Endothelial cell (in vitro differentiated cells): Measurements from ENCODE around the gene PLD5. TPM values are rescaled to one million over a fixed set of nuclear protein-coding genes. Genes with fewer than 3 reads are reported as not detected.
"Not testable (repeated sequence)": the region's sequence is repeated elsewhere in the genome, so short reads cannot be mapped to it uniquely, and the experiment has no call there.

ENCODE experiments used
- DNase-seq: peaks from one replicate; pipeline ENCODE4 v3.0.0; 2021; ENCODE audit warnings: low spot score
- H3K27ac Mint-ChIP-seq: one replicate; pipeline ENCODE4 v1.8.0; 2021; ENCODE audit warnings: mixed read lengths, inconsistent platforms; ENCODE audit not compliant: unreplicated experiment
- H3K27me3 Mint-ChIP-seq: one replicate; pipeline ENCODE4 v1.8.0; 2021; ENCODE audit warnings: mild to moderate bottlenecking, moderate library complexity, mixed read lengths, inconsistent platforms; ENCODE audit not compliant: unreplicated experiment
- H3K36me3 Mint-ChIP-seq: one replicate; pipeline ENCODE4 v1.8.0; 2021; ENCODE audit warnings: mild to moderate bottlenecking, low read depth, mixed read lengths, inconsistent platforms; ENCODE audit not compliant: unreplicated experiment
- H3K4me1 Mint-ChIP-seq: one replicate; pipeline ENCODE4 v1.8.0; 2021; ENCODE audit warnings: mild to moderate bottlenecking, mixed read lengths, inconsistent platforms; ENCODE audit not compliant: unreplicated experiment
- H3K4me3 Mint-ChIP-seq: one replicate; pipeline ENCODE4 v1.8.0; 2021; ENCODE audit warnings: mild to moderate bottlenecking, mixed read lengths, inconsistent platforms; ENCODE audit not compliant: unreplicated experiment
- H3K9me3 Mint-ChIP-seq: one replicate; pipeline ENCODE4 v1.8.0; 2021; ENCODE audit warnings: mixed read lengths, inconsistent platforms; ENCODE audit not compliant: unreplicated experiment
- total RNA-seq: library from RNA; stranded (reverse); fragmentation: NEBNext Ultra II Directional; extraction: Animal tissue kit (Norgen Biotek cat#: 25700); gene quantifications from one replicate; pipeline ENCODE4 v1.2.1, GENCODE V29; 2021; ENCODE audit not compliant: unreplicated experiment
- TF ChIP-seq, protein P1 (sequence below): fragments of 200-600 bp; sonication (generic); IDR thresholded peaks from one replicate; pipeline ENCODE4 v1.5.0; 2021; ENCODE audit warnings: antibody characterized with exemption; ENCODE audit not compliant: unreplicated experiment

PLD5 gene
- total RNA-seq, 1 donor from 2014 or later = not detected

DNA sequence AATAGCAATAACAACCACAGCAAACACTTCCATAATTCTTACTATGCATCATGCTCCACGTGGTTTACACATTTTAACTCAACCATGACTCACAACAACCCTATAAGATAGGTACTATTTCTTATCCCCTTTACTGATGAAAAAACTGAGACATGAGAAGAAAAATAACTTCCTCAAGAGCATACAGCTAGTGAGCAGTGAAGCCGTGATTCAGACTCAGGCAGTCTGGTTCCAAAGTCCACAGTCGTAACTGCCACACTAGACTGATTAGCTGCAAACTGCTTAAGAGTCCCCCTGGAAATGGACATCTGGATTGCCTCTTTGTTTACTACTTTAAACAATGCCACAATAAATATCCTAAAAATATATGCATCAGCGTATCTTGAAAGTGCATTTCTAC lies 55.7 kb downstream of the PLD5 start:
- H3K9me3 Mint-ChIP-seq = no peaks in the 10 kb centered on the region
- H3K27ac Mint-ChIP-seq = no peak overlapping the region

DNA sequence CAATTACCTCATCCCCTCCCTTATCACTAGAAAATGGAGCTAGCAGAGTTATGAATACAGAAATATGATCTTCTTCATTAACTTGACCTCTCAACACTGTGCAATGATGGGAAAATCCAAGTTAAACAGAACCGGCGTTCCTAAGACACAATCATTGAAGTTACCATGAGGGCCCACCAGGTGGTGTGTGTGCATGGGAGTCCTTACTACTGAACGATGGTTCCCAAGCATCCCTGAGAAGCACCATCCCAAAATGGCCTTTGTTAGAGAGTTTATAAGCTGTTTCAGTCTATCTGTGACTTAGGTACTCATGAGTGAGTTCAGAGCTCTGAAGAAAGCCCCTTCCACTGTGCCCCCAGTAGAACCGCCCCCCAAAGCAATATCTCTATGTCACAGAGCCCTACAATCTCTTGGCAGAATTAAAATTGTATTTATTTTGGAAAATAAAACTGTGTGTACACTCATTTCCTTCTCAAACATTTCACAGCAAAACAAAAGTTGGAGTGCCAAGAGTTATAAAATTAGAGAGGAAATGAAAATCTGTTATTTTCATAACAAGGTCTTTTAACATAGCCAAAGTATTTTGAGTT lies 56.8 kb downstream of the PLD5 start:
- Mint-ChIP-seq H3K27ac (no peak overlapping the region), H3K4me1 (no peaks in the 10 kb centered on the region), H3K4me3 (no peak overlapping the region)

More for the DNA sequence above, 55.7 kb downstream of the PLD5 start:
- no peak for DNase-seq
- no peaks in the 10 kb centered on the region for H3K4me1 Mint-ChIP-seq
- H3K36me3 Mint-ChIP-seq = no peaks in the 10 kb centered on the region
- no peak overlapping the region for H3K4me3 Mint-ChIP-seq
- TF ChIP-seq, protein P1, sequence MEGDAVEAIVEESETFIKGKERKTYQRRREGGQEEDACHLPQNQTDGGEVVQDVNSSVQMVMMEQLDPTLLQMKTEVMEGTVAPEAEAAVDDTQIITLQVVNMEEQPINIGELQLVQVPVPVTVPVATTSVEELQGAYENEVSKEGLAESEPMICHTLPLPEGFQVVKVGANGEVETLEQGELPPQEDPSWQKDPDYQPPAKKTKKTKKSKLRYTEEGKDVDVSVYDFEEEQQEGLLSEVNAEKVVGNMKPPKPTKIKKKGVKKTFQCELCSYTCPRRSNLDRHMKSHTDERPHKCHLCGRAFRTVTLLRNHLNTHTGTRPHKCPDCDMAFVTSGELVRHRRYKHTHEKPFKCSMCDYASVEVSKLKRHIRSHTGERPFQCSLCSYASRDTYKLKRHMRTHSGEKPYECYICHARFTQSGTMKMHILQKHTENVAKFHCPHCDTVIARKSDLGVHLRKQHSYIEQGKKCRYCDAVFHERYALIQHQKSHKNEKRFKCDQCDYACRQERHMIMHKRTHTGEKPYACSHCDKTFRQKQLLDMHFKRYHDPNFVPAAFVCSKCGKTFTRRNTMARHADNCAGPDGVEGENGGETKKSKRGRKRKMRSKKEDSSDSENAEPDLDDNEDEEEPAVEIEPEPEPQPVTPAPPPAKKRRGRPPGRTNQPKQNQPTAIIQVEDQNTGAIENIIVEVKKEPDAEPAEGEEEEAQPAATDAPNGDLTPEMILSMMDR = no peak
- no peaks in the 10 kb centered on the region for H3K27me3 Mint-ChIP-seq

DNA sequence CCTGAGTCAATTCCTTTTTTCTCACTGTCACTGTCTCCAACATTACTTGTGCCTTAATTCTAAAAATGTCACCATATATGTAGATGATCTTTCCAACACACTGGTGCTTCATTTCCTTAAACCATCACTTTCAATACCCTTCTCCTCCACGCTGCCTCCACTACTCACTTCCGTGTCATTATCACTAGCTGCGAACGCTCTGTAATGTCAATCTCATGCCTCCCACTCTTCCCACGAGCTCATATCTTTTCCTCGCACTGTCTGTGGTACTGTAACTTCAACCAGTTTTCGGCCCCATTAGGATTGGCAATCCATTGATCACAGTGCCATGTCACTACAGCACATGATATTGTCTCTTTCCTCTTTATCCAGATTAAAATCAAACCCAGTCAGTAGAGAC lies 61.6 kb downstream of the PLD5 start:
- TF ChIP-seq, protein P1 = no peak
- Mint-ChIP-seq H3K27ac (no peak overlapping the region), H3K4me1 (peaks cover 5% of the 10 kb centered on the region), H3K36me3 (no peaks in the 10 kb centered on the region), H3K27me3 (no peaks in the 10 kb centered on the region), H3K4me3 (no peak overlapping the region), H3K9me3 (no peaks in the 10 kb centered on the region)
- DNase-seq = no peak

More for the DNA sequence above, 56.8 kb downstream of the PLD5 start:
- Mint-ChIP-seq H3K9me3 (no peaks in the 10 kb centered on the region), H3K27me3 (no peaks in the 10 kb centered on the region), H3K36me3 (no peaks in the 10 kb centered on the region)
- TF ChIP-seq, protein P1 = peak; percentile 72
- peak; percentile 63 for DNase-seq

DNA sequence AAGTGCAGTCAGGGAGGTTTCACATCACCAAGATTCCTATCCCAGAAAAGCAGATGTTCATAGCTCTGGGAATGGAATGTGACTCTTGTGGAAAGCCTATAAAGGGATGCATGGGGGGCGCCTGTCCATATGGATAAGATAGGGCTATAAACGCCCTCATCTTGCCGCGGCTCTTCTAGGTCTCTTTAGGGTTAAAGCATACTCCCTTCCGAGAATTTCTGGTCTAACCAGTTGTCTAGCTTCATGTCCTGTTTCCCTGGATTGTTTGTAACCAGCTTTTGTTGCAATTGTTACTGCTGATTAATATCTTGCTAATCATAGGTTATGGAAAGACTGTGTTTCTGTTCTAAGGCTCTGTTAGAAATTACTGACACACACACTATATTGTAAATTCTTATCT lies 64.8 kb downstream of the PLD5 start:
- H3K9me3 Mint-ChIP-seq, H3K27me3 Mint-ChIP-seq, DNase-seq, H3K27ac Mint-ChIP-seq, H3K4me1 Mint-ChIP-seq, H3K36me3 Mint-ChIP-seq, H3K4me3 Mint-ChIP-seq: not testable (repeated sequence)

DNA sequence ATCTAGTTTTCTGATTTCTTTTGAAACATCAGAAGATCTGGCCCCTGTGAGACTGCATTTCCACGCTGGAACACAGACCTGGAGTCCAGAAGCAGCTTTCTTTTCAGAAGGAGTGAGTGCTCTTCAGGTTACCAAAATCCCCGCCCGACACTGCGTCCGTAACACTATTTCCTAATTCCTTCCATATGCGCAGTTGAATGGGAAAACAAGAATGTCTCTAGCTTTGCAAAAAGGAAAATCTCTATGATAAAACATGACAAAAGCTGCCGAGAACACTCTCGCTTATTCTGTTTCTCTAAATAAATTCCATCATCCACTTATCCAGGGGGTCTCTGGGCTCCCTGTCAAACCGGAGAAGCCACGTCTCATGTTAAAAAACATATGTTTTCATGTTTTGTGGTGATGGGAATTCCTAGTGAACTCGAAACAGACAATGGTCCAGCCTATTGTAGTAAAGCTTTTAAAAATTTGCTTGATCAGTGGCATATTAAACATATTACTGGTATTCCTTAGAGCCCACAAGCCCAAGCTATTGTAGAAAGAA lies 67.7 kb downstream of the PLD5 start:
- TF ChIP-seq, protein P1 = no peak
- no peak overlapping the region for H3K27ac Mint-ChIP-seq
- no peaks in the 10 kb centered on the region for H3K36me3 Mint-ChIP-seq
- no peaks in the 10 kb centered on the region for H3K9me3 Mint-ChIP-seq
- no peak overlapping the region for H3K4me3 Mint-ChIP-seq
- no peak for DNase-seq
- H3K27me3 Mint-ChIP-seq = no peaks in the 10 kb centered on the region
- peaks cover 5% of the 10 kb centered on the region for H3K4me1 Mint-ChIP-seq
